ENCODE results near the gene PHLDB2. TPM values are rescaled to one million over a fixed set of nuclear protein-coding genes. Genes with fewer than 3 reads are reported as not detected.
"Not testable (repeated sequence)": the region's sequence is repeated elsewhere in the genome, so short reads cannot be mapped to it uniquely, and the experiment has no call there.

The PHLDB2 gene
- total RNA-seq, 1 experiment from 2014 or later, result 90.1 TPM

- H3K27me3 ChIP-seq (ENCODE audit: low read length), result no peaks in the 10 kb centered on the region
- intact Hi-C loops (cut with micrococcal nuclease), result no loop called here
Measured at GRCh38 chr3:111813979-111814378, 45.1 kb upstream of the PHLDB2 start.

GRCh38 chr3:111816771-111817170 is 42.3 kb upstream of the PHLDB2 start:
- intact Hi-C loops (cut with micrococcal nuclease); BruUV-seq (replicated peaks); H3K79me2 ChIP-seq (ENCODE audit: low read length); H3K4me2 ChIP-seq (ENCODE audit: low read length); H3K9me3 ChIP-seq (ENCODE audit: low read length); ATAC-seq; H3K9me2 ChIP-seq (replicated peaks; ENCODE audit: low read length); H3K36me3 ChIP-seq (ENCODE audit: low read depth, low read length); H3K27ac ChIP-seq (ENCODE audit: low read length); H3K4me3 ChIP-seq (ENCODE audit: low read length); H2AFZ ChIP-seq (ENCODE audit: low read length); H4K20me1 ChIP-seq (ENCODE audit: low read length); H3F3A ChIP-seq (ENCODE audit: low read length, unreplicated experiment); H3K27me3 ChIP-seq (ENCODE audit: low read length); POLR2A ChIA-PET (ENCODE audit: unreplicated experiment); H3K9ac ChIP-seq (ENCODE audit: low read length); DNase-seq; CTCF ChIA-PET: not testable (repeated sequence)
- peaks cover 12% of the 10 kb centered on the region for H3K4me1 ChIP-seq (ENCODE audit: insufficient read depth, low read length)

More at GRCh38 chr3:111813979-111814378, 45.1 kb upstream of the PHLDB2 start:
- Histone ChIP-seq H3K9ac (ENCODE audit: low read length) (no peak overlapping the region), H3K4me2 (ENCODE audit: low read length) (no peak overlapping the region), H3K9me3 (ENCODE audit: low read length) (no peaks in the 10 kb centered on the region), H3K36me3 (ENCODE audit: low read depth, low read length) (no peaks in the 10 kb centered on the region), H3F3A (ENCODE audit: low read length, unreplicated experiment) (no peaks in the 10 kb centered on the region), H3K27ac (ENCODE audit: low read length) (no peak overlapping the region), H3K9me2 (replicated peaks; ENCODE audit: low read length) (no peaks in the 10 kb centered on the region), H4K20me1 (ENCODE audit: low read length) (no peaks in the 10 kb centered on the region), H2AFZ (ENCODE audit: low read length) (no peak overlapping the region), H3K4me1 (ENCODE audit: insufficient read depth, low read length) (peaks cover 40% of the 10 kb centered on the region), H3K4me3 (ENCODE audit: low read length) (no peak overlapping the region), H3K79me2 (ENCODE audit: low read length) (no peaks in the 10 kb centered on the region)
- TF ChIP-seq EZH2phosphoT487 (IDR thresholded peaks at IDR 0.05; ENCODE audit: borderline replicate concordance, low read length), result no peak
- no peak for TF ChIP-seq CTCF (conservative IDR thresholded peaks at IDR 0.05; ENCODE audit: low read depth, low read length)
- TF ChIP-seq EZH2 (IDR thresholded peaks at IDR 0.05; ENCODE audit: low read length, unreplicated experiment), result no peak
- POLR2A ChIA-PET (ENCODE audit: unreplicated experiment), result no interaction called here
- CTCF ChIA-PET, result no interaction called here
- no peak for ATAC-seq
- no TSS peak for BruUV-seq (replicated peaks)
- no peak for DNase-seq

GRCh38 chr3:111819927-111820326 is 39.1 kb upstream of the PHLDB2 start:
- no peaks in the 10 kb centered on the region for H3K27me3 ChIP-seq (ENCODE audit: low read length)
- H4K20me1 ChIP-seq (ENCODE audit: low read length), result no peaks in the 10 kb centered on the region
- H3K27ac ChIP-seq (ENCODE audit: low read length), result no peak overlapping the region
- no peaks in the 10 kb centered on the region for H3K9me2 ChIP-seq (replicated peaks; ENCODE audit: low read length)
- H3K9ac ChIP-seq (ENCODE audit: low read length), result no peak overlapping the region
- H3K9me3 ChIP-seq (ENCODE audit: low read length), result peaks cover 8% of the 10 kb centered on the region; the same call in 1 of the 2 replicates
- no peaks in the 10 kb centered on the region for H3K79me2 ChIP-seq (ENCODE audit: low read length)
- intact Hi-C loops (cut with micrococcal nuclease), result no loop called here
- TF ChIP-seq EZH2 (IDR thresholded peaks at IDR 0.05; ENCODE audit: low read length, unreplicated experiment), result no peak
- H3K4me2 ChIP-seq (ENCODE audit: low read length), result no peak overlapping the region
- no peaks in the 10 kb centered on the region; the same call in 1 of the 2 replicates for H3K36me3 ChIP-seq (ENCODE audit: low read depth, low read length)
- ATAC-seq, result no peak
- H3K4me1 ChIP-seq (ENCODE audit: insufficient read depth, low read length), result no peaks in the 10 kb centered on the region
- no peak for DNase-seq
- CTCF ChIA-PET, result no interaction called here
- H2AFZ ChIP-seq (ENCODE audit: low read length), result no peak overlapping the region
- no TSS peak for BruUV-seq (replicated peaks)
- H3K4me3 ChIP-seq (ENCODE audit: low read length), result no peak overlapping the region
- POLR2A ChIA-PET (ENCODE audit: unreplicated experiment), result no interaction called here
- H3F3A ChIP-seq (ENCODE audit: low read length, unreplicated experiment), result no peaks in the 10 kb centered on the region

GRCh38 chr3:111820651-111821050 is 38.4 kb upstream of the PHLDB2 start:
- Histone ChIP-seq H3K4me2 (ENCODE audit: low read length) (no peak overlapping the region), H2AFZ (ENCODE audit: low read length) (no peak overlapping the region), H3K79me2 (ENCODE audit: low read length) (no peaks in the 10 kb centered on the region), H3K27me3 (ENCODE audit: low read length) (no peaks in the 10 kb centered on the region), H3K9me2 (replicated peaks; ENCODE audit: low read length) (no peaks in the 10 kb centered on the region), H3K9me3 (ENCODE audit: low read length) (peaks cover 8% of the 10 kb centered on the region; the same call in 1 of the 2 replicates), H3K4me1 (ENCODE audit: insufficient read depth, low read length) (no peaks in the 10 kb centered on the region), H3K36me3 (ENCODE audit: low read depth, low read length) (no peaks in the 10 kb centered on the region; the same call in 1 of the 2 replicates), H3K4me3 (ENCODE audit: low read length) (no peak overlapping the region), H3F3A (ENCODE audit: low read length, unreplicated experiment) (no peaks in the 10 kb centered on the region), H4K20me1 (ENCODE audit: low read length) (no peaks in the 10 kb centered on the region), H3K9ac (ENCODE audit: low read length) (no peak overlapping the region), H3K27ac (ENCODE audit: low read length) (no peak overlapping the region)
- ChIA-PET CTCF (no interaction called here), POLR2A (ENCODE audit: unreplicated experiment) (no interaction called here)
- ATAC-seq (no peak), DNase-seq (no peak)
- intact Hi-C loops (cut with micrococcal nuclease), result no loop called here
- BruUV-seq (replicated peaks), result no TSS peak
- TF ChIP-seq CTCF (conservative IDR thresholded peaks at IDR 0.05; ENCODE audit: low read depth, low read length) (no peak), EZH2 (IDR thresholded peaks at IDR 0.05; ENCODE audit: low read length, unreplicated experiment) (no peak), EZH2phosphoT487 (IDR thresholded peaks at IDR 0.05; ENCODE audit: borderline replicate concordance, low read length) (no peak)

All from PC-3 (cell line).